Measurements from ENCODE around the gene ARHGAP10.

Gene ARHGAP10

GRCh38 chr4:147732518-147733235, 789 bp downstream of the ARHGAP10 start:
- no peak for DNase-seq (ENCODE audit: low read depth in 2 of 2)

- DNase-seq (ENCODE audit: low read depth in 2 of 2), result no peak
These were observed 1.9 kb downstream of the ARHGAP10 start for GRCh38 chr4:147733716-147734344.

DNA sequence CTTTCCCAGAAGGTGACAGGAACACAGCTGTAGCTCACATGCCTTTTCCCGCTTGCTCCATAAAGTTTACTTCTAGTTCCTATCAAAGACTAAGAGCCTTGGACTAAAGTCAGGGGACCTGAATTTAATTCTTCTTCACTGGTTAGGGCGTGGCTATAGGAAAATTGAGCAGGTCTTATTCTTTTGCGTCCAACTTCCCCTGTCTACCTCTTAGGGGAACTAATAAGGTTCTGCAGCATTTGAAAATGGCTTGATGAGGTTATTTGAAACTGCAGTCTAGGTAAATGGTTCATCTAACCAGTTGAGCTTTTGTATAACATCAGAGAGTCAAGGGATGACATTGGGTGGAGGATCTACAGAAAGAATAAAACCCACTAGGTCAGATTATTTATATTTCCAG, 2.6 kb downstream of the ARHGAP10 start:
- DNase-seq (ENCODE audit: low read depth in 2 of 2), result no peak

- no peak for DNase-seq (ENCODE audit: low read depth in 2 of 2)
These were observed 3.8 kb downstream of the ARHGAP10 start for GRCh38 chr4:147735413-147736301.

GRCh38 chr4:147736458-147736857, 4.6 kb downstream of the ARHGAP10 start:
- DNase-seq (ENCODE audit: low read depth in 2 of 2), result no peak

DNA sequence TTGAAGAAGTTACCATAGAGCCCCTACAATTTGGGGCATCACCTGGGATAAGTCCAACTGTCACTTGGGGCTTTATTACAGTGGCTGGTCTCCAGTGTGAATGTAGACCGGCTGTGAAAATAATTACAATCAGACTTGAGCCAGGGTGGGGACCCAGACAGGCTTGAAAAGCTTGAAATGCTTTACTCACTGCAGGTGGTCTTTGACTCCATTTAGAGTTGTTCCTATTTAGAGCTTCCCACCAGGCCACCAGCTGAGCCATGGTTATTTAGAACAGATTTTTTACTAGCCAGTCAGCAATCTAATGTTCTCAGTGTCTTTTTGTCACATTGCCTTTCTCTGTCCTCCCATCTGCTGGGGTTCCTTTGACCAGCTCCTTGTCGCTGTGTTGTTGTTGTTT, 5.7 kb downstream of the ARHGAP10 start:
- no peak for DNase-seq (ENCODE audit: low read depth in 2 of 2)

DNA sequence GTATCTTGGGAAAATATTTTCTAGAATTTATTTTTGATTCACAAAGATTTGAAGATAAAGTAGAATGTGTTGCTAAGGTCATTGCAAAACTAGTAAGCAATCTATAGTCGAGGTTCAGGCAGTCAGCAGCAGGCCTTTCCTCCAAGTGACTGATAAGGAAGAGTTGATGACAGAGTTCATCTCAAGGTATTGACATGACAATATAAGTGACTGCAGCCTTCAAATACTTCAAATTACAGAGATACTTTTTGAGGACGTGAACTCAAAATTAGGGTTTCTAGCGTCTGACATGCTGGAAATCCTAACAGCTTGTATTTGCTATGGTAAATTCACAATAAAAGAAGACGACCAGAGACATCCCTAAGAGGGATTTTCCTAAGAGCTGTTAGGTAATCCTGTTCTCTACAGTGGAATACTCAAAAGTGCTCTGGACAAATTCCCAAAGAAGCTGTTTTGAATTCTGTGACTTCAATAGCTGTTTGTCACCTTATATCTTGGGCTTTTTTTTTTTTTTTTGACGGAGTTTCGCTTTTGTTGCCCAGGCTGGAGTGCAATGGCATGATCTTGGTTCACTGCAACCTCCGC, 7.4 kb downstream of the ARHGAP10 start:
- no peak for DNase-seq (ENCODE audit: low read depth in 2 of 2)

- DNase-seq (ENCODE audit: low read depth in 2 of 2), result no peak
These were observed 8.3 kb downstream of the ARHGAP10 start for GRCh38 chr4:147740176-147740575.

GRCh38 chr4:147741190-147741788, 9.4 kb downstream of the ARHGAP10 start:
- no peak for DNase-seq (ENCODE audit: low read depth in 2 of 2)

- no peak for DNase-seq (ENCODE audit: low read depth in 2 of 2)
These were observed 16.0 kb downstream of the ARHGAP10 start for GRCh38 chr4:147747787-147748454.

DNA sequence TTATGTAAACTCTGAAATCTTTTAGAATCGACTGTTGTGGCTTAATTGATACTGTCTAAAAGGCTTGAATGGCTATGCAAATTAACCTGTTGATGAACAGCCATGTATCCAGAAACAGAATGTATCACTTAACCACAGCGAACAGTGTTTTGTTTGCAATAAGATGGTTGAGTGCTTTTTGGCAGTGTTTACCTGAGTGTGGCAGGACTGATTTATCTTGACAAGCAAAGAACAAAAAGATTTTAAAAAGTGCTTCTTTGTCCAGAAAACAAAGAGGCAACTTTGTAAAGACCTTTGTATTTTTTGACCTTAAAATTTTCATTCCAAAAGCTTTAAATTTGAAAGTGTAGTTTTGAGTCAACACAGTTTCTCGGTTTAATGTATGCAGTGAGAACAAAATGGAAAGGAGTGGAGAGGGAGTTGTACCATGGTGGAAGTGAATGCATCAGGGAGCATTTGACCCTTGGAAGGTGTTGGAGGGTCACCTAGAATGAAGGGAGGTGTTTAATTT, 18.0 kb downstream of the ARHGAP10 start:
- no peak for DNase-seq (ENCODE audit: low read depth in 2 of 2)

DNA sequence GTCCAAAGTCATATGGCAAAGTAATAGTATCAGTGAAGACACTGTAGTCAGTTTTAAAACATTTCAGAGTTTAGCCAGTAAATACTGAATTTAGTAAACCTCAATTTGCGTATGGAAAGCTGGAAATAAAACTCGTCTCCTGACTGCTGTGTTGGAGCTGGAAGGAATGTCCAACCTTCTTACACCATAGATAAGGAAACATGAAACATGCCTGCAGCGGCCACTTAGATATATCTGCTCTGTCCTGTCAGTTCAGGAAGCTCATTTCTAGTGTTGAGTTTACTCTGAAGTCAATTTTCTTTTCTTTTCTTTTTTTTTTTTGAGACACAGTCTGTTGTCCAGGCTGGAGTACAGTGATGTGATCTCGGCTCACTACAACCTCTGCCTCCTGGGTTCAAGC, 21.2 kb downstream of the ARHGAP10 start:
- no peak for DNase-seq (ENCODE audit: low read depth in 2 of 2)

GRCh38 chr4:147754037-147754445, 22.2 kb downstream of the ARHGAP10 start:
- DNase-seq (ENCODE audit: low read depth in 2 of 2), result no peak

- DNase-seq (ENCODE audit: low read depth in 2 of 2), result no peak
These were observed 23.8 kb downstream of the ARHGAP10 start for GRCh38 chr4:147755561-147756295.

DNA sequence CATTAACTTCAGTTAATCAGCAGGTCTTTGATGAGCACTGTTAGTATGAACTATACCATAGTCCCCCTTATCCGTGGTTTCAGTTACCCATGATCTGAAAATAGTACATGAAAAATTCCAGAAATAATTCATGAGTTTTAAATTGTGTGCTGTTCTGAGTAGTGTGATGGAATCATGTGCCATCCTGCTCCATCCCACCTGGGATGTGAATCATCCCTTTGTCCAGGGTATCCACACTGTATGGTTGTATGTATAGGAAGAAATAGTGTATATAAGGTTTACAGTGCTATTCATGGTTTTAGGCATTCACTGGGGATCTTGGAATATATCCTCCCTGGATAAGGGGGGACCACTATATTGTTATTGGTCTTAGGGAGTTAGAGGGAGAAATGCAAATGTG, 24.5 kb downstream of the ARHGAP10 start:
- DNase-seq (ENCODE audit: low read depth in 2 of 2), result no peak

GRCh38 chr4:147760176-147760575, 28.3 kb downstream of the ARHGAP10 start:
- DNase-seq (ENCODE audit: low read depth in 2 of 2), result no peak

DNA sequence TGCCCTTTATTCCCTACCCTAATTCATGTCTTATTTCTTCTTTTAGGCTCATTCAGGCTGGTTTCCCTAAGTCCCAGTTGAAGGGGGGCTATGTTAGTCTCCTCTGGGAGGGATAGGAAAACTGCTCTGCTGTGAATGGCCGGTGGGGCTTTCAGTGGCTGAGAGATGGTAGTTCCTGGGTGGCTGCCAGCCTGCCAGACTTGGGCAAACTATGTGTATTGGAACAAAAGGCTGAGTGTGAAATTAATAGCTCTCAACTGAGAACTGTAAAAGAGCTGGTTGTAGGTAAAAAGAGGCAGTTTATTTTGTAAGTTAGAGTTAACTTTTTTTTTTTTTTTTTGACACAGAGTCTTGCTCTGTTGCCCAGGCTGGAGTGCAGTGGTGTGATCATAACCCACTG, 28.8 kb downstream of the ARHGAP10 start:
- DNase-seq (ENCODE audit: low read depth in 2 of 2), result no peak

DNA sequence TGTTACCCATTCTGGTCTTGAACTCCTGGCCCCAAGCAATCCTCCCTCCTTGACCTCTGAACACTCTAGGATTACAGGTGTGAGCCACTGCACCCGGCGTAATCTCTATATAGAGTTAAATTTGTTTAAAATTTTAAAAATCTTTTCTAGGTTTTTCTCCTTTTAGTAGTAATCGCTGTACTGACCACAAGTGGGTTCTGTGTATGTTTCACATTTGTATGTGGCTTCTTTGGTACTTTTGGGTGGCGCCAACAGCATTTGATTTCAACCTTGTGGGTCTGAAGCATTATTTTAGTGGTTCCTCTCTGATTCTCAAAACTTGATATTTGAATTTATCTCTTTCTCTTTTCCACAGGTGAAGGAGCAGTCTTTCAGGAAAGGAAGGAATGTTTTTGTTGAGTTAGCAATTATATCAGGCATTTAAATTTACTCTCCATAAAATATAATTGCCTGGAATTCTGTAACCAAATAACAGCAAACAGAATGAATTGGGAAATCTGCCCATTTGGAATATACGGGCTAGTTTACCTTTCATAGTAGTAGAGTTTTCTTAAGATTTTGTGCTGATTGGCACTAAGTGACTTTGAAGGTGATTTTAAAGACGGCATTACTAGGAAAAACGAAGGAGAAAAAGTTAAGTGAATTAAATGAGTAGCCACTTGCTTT, 29.5 kb downstream of the ARHGAP10 start:
- no peak for DNase-seq (ENCODE audit: low read depth in 2 of 2)

- no peak for DNase-seq (ENCODE audit: low read depth in 2 of 2)
These were observed 32.4 kb downstream of the ARHGAP10 start for GRCh38 chr4:147764337-147764736.

DNA sequence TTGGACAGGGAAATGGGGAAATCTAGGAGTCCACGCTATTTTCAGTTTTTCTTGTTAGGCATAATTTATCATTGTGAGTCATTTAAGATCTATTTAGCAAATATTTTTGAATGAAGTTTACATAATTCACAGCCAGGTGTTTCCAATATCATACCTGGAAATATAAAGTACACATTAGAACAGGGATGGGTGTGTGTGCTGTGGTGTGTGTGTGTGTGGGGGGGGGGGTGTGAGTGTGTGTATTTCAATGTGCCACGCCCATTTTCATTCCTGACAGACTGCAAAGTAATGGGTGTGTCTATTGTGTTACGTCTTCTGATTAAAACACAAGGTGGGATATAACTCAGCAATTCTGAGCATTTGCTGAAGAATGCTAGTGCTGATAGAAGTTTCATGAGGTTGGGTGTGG, 33.2 kb downstream of the ARHGAP10 start:
- DNase-seq (ENCODE audit: low read depth in 2 of 2), result no peak
